ENCODE data around the gene ETDC. TPM values are rescaled to one million over a fixed set of nuclear protein-coding genes. Genes with fewer than 3 reads are reported as not detected.

The ETDC gene
- polyA plus RNA-seq, 12 donors, result not detected

DNA sequence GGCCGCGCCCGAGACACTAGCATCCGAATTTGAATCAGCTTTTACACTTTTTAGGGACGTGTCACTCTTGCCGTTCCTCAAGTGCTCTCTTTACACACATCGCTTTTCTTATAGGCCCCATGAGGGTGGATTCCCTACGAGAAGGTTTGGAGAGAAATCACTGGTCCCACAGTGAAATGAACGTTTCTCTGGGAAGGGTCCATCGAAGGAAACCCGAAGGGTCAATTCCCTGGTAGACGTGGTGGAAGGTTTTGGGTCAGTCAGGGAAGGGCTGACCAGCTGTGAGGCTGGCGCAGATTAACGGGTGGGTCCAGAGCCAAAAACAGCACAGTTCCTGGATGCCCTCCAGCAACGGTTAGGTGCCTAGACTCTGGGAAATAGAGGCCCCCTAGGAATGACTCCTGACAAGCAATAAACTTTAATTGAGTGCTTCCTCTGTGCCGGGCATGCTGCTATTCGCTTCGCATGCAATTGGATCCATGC is 35.9 kb downstream of the ETDC start:
- peak; percentile 38 for DNase-seq

DNA sequence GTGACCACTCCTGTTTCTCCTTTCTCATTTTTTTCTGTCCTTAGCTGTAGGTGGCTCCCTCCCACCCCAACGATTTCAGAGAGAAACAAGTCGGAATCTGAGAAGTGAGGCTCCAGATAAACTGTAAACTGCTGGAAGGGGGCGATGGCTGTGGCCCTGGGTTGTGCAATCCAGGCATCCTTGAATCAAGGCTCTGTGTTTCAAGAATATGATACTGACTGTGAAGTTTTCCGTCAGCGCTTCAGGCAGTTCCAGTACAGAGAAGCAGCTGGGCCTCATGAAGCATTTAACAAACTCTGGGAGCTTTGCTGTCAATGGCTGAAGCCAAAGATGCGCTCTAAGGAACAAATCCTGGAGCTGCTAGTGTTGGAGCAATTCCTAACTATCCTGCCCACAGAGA is 37.7 kb downstream of the ETDC start:
- DNase-seq, result no peak

GRCh38 chrX:135347381-135348016 is 38.2 kb downstream of the ETDC start:
- DNase-seq, result no peak

DNA sequence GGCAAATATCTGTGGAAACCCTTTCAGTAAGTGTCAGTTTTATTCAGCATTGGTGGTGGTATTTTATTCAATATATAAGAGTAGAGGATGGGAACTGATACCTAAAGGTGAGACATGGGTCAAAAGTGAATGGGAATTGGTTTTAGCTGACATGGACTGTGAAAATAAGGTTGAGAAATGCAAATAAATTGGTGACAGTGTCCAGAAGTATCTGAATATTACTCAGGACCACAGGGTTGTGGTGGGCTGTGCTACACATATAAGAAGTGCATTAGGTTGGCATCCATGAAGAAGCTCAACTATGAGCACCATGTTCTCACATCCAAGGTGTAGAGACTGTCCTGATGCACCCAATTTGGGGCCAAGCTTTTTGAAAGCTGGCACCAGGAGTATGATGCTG is 45.0 kb downstream of the ETDC start:
- DNase-seq, result no peak

Other genes starting within 250 kb of the ETDC start
- gene SMIM10L2B, start 210.8 kb upstream of the ETDC start, polyA plus RNA-seq (ENCODE audit: insufficient read length in 12 of 12), result 1 to 10 TPM in 10 of 12 donors, not detected in 2; 1.1 to 9.4 (median 6.9) TPM
- under 1 TPM in 2 of 12 donors, not detected in 10; 0.33 to 0.48 TPM for gene ETDB, start 189.0 kb upstream of the ETDC start, polyA plus RNA-seq (ENCODE audit: insufficient read length in 12 of 12)
- under 1 TPM in 8 of 12 donors, not detected in 4; 0.15 to 0.73 (median 0.37) TPM for gene CT55, start 138.1 kb upstream of the ETDC start, polyA plus RNA-seq (ENCODE audit: insufficient read length in 12 of 12)
- under 1 TPM in 3 of 12 donors, not detected in 9; 0.20 to 0.41 (median 0.32) TPM for gene ETDA, start 57.4 kb upstream of the ETDC start, polyA plus RNA-seq (ENCODE audit: insufficient read length in 12 of 12)
- gene ZNF75D, start 34.6 kb downstream of the ETDC start, polyA plus RNA-seq (ENCODE audit: insufficient read length in 12 of 12), result 10 to 100 TPM in 7 of 12 donors, 1 to 10 TPM in 4, not detected in 1; 9.3 to 16.8 (median 12.7) TPM
- 10 to 100 TPM in 10 of 12 donors, 1 to 10 TPM in 1, not detected in 1; 9.2 to 19.2 (median 14.1) TPM for gene ZNF449, start 35.3 kb downstream of the ETDC start, polyA plus RNA-seq (ENCODE audit: insufficient read length in 12 of 12)
- gene SMIM10L2A, start 112.5 kb downstream of the ETDC start, polyA plus RNA-seq (ENCODE audit: insufficient read length in 12 of 12), result 1 to 10 TPM in 11 of 12 donors, not detected in 1; 1.9 to 4.5 (median 2.4) TPM
- gene INTS6L, start 211.2 kb downstream of the ETDC start, polyA plus RNA-seq (ENCODE audit: insufficient read length in 12 of 12), result 10 to 100 TPM in 9 of 12 donors, 1 to 10 TPM in 2, not detected in 1; 7.6 to 29.3 (median 12.5) TPM